OCI-LY7 (cell line): ENCODE data around the gene TREML4. TPM values are rescaled to one million over a fixed set of nuclear protein-coding genes. Genes with fewer than 3 reads are reported as not detected.

Source experiments
- BruUV-seq: library from RNA; stranded (reverse); fragments of 400-500 nt; replicated peaks from 2 replicates; lab custom pipeline; 2021; lab: Mats Ljungman, UMichigan
- CTCF ChIA-PET: fragments of 300-600 bp; sonication (Branson Sonifier 250); formaldehyde crosslinking; loops from one replicate; lab custom pipeline; 2022; ENCODE audit warnings: antibody characterized with exemption; ENCODE audit not compliant: unreplicated experiment; lab: Charles Lee
- POLR2A ChIA-PET: fragments of 300-600 bp; sonication (Branson Sonifier 250); formaldehyde crosslinking; loops from one replicate; lab custom pipeline; 2022; ENCODE audit warnings: antibody characterized with exemption; lab: Charles Lee
- DNase-seq: peaks from one replicate; pipeline ENCODE4 v3.0.0-alpha.2; 2015; ENCODE audit warnings: low spot score
- H2AFZ ChIP-seq: fragments of 200-600 bp; sonication (generic), shearing (Covaris generic); 2 replicates; pipeline ENCODE4 v1.6.1; 2014; ENCODE audit warnings: mild to moderate bottlenecking, antibody characterized with exemption, low read length, moderate library complexity
- H3K27ac ChIP-seq: fragments of 200-600 bp; sonication (generic); 2 replicates; pipeline ENCODE4 v1.5.1; 2014; ENCODE audit warnings: mixed run types, low read depth, mild to moderate bottlenecking, moderate library complexity, low read length, inconsistent platforms; ENCODE audit not compliant: poor library complexity, severe bottlenecking
- H3K36me3 ChIP-seq: fragments of 200-600 bp; sonication (generic); 2 replicates; pipeline ENCODE4 v1.6.1; 2014; ENCODE audit warnings: mild to moderate bottlenecking, antibody characterized with exemption, low read length, moderate library complexity, mixed read lengths; ENCODE audit not compliant: insufficient read depth
- H3K4me1 ChIP-seq: fragments of 200-600 bp; sonication (generic); 2 replicates; pipeline ENCODE4 v1.5.1; 2014; ENCODE audit warnings: mild to moderate bottlenecking, low read length; ENCODE audit not compliant: insufficient read depth, poor library complexity, severe bottlenecking
- H3K4me2 ChIP-seq: fragments of 200-600 bp; sonication (generic); 2 replicates; pipeline ENCODE4 v1.6.1; 2014; ENCODE audit warnings: mild to moderate bottlenecking, low read length
- H3K4me3 ChIP-seq: fragments of 200-600 bp; sonication (generic); 2 replicates; pipeline ENCODE4 v1.5.1; 2014; ENCODE audit warnings: mild to moderate bottlenecking, low read depth, low read length; ENCODE audit not compliant: poor library complexity, severe bottlenecking
- H3K79me2 ChIP-seq: fragments of 200-600 bp; sonication (generic); 2 replicates; pipeline ENCODE4 v1.6.1; 2016; ENCODE audit warnings: low read depth, mild to moderate bottlenecking, low read length, moderate library complexity, mixed read lengths; ENCODE audit not compliant: insufficient read depth
- H3K9me2 ChIP-seq: fragments of 200-600 bp; sonication (generic); 2 replicates; pipeline ENCODE4 v1.6.1; 2016; ENCODE audit warnings: mild to moderate bottlenecking, low read length, mixed read lengths; ENCODE audit not compliant: insufficient read depth
- H3K9me3 ChIP-seq: fragments of 200-600 bp; sonication (generic); 2 replicates; pipeline ENCODE4 v1.6.1; 2014; ENCODE audit warnings: mild to moderate bottlenecking, mixed run types, low read length, mixed read lengths
- H4K20me1 ChIP-seq: fragments of 200-600 bp; sonication (generic); 2 replicates; pipeline ENCODE4 v1.6.1; 2014; ENCODE audit warnings: mild to moderate bottlenecking, antibody characterized with exemption, low read length, moderate library complexity, mixed read lengths; ENCODE audit not compliant: insufficient read depth
- EZH2phosphoT487 ChIP-seq: fragments of 200-600 bp; sonication (generic); IDR thresholded peaks from 2 replicates; pipeline ENCODE4 v1.6.1; 2018; ENCODE audit warnings: low read depth, borderline replicate concordance, mild to moderate bottlenecking, mixed run types, antibody characterized with exemption, low read length, moderate library complexity, mixed read lengths
- intact Hi-C: fragments of 100-400 bp; cut with micrococcal nuclease; formaldehyde crosslinking; loops from one replicate; pipeline ENCODE4 v1.10.0; 2022; ENCODE audit not compliant: unreplicated experiment
- total RNA-seq, 2 experiments: library from RNA; depleted of rRNA in 1 of 2; stranded (reverse); fragments of >200 nt in 1 of 2; shearing (Covaris generic) in 1 of 2; gene quantifications; 2 replicates each; pipeline ENCODE4 v1.2.3, GENCODE V29; 2014 to 2022
- TF ChIP-seq, protein P1 (sequence below): fragments of 200-600 bp; sonication (generic); conservative IDR thresholded peaks from 2 replicates; pipeline ENCODE4 v1.5.1; 2014; ENCODE audit warnings: mild to moderate bottlenecking, antibody characterized with exemption, low read length, moderate library complexity, mixed read lengths

The TREML4 gene
- total RNA-seq, 2 experiments from 2014 or later = not detected

DNA sequence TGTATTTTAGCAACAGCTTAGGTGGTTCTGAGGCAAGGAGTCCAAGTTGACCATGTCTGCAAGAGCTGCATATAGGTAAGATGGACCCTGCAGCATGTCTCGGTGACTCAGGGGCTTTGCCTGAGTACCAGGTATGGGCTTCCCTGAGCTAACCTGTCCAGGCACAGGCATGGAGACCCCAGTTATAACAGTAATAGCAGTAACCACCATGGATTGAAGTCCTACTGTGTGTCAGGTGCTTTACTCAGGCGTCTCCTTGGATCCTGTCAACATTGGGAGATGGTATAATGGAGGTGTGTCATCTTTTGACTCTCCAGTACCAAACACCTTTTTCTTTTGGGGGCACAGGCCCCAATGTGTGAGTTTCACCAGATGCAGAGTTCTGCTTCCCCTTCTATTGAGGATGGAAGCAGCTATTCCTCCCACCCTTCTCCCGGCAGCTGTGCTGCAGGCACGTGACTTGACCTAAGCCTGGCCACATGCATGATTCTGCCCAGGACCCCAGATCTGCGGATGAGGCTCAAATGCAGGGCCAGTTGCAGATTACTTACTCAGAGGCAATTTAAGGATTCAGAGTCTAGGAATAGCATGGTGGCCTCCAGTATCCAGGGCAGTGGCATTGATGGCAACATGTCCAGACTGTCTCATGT is 44.6 kb downstream of the TREML4 start:
- no peak overlapping the region for H3K4me2 ChIP-seq
- CTCF ChIA-PET = no interaction called here
- H3K9me2 ChIP-seq = no peaks in the 10 kb centered on the region

DNA sequence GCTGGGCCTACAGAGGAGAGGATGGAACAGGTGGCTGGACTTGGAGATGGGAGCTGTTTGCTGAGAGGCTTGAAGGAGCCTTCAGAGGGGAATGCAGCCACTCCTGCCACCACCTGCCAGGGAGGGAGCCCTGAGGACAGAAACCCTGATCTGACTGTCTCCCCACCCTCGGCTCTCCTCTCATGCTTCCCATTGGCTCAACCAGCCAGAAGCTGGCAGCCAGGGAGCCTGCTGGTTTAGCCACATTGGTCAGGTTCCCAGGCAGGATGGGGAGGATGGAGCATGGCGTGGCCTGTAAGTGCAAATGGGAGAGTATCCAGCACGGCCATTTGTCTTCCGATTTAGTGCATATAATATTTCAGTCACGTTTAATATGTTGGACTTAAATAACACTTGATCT is 45.6 kb downstream of the TREML4 start:
- TF ChIP-seq EZH2phosphoT487 = no peak
- TF ChIP-seq, protein P1, sequence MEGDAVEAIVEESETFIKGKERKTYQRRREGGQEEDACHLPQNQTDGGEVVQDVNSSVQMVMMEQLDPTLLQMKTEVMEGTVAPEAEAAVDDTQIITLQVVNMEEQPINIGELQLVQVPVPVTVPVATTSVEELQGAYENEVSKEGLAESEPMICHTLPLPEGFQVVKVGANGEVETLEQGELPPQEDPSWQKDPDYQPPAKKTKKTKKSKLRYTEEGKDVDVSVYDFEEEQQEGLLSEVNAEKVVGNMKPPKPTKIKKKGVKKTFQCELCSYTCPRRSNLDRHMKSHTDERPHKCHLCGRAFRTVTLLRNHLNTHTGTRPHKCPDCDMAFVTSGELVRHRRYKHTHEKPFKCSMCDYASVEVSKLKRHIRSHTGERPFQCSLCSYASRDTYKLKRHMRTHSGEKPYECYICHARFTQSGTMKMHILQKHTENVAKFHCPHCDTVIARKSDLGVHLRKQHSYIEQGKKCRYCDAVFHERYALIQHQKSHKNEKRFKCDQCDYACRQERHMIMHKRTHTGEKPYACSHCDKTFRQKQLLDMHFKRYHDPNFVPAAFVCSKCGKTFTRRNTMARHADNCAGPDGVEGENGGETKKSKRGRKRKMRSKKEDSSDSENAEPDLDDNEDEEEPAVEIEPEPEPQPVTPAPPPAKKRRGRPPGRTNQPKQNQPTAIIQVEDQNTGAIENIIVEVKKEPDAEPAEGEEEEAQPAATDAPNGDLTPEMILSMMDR = no peak
- Histone ChIP-seq H3K4me2 (no peak overlapping the region), H3K9me3 (no peaks in the 10 kb centered on the region), H3K27ac (no peak overlapping the region), H4K20me1 (no peaks in the 10 kb centered on the region), H3K4me3 (no peak overlapping the region), H3K79me2 (no peaks in the 10 kb centered on the region), H3K9me2 (no peaks in the 10 kb centered on the region), H2AFZ (no peak overlapping the region), H3K4me1 (no peaks in the 10 kb centered on the region), H3K36me3 (no peaks in the 10 kb centered on the region)
- DNase-seq = no peak
- ChIA-PET POLR2A (interaction anchor here (0.7 kb wide), 1 partner anchor 38 kb away, joined by 4 read pairs; no protein-coding TSS in a partner anchor), CTCF (no interaction called here)
- no TSS peak for BruUV-seq
- intact Hi-C loops = no loop called here

More for the DNA sequence above, 44.6 kb downstream of the TREML4 start:
- H3K36me3 ChIP-seq = no peaks in the 10 kb centered on the region
- no peaks in the 10 kb centered on the region for H4K20me1 ChIP-seq
- H3K27ac ChIP-seq = no peak overlapping the region
- no TSS peak for BruUV-seq
- no peak overlapping the region for H3K4me3 ChIP-seq
- intact Hi-C loops = no loop called here
- DNase-seq = no peak
- POLR2A ChIA-PET = no interaction called here
- H3K9me3 ChIP-seq = no peaks in the 10 kb centered on the region
- TF ChIP-seq, protein P1 = no peak
- TF ChIP-seq EZH2phosphoT487 = no peak
- no peaks in the 10 kb centered on the region for H3K79me2 ChIP-seq
- no peaks in the 10 kb centered on the region for H3K4me1 ChIP-seq
- H2AFZ ChIP-seq = no peak overlapping the region

- POLR2A ChIA-PET = interaction anchor here (0.6 to 0.7 kb wide), 2 partner anchors 9 to 39 kb away, joined by 3 to 4 read pairs; no protein-coding TSS in a partner anchor
- Histone ChIP-seq H2AFZ (no peak overlapping the region), H3K4me2 (no peak overlapping the region), H3K9me3 (no peaks in the 10 kb centered on the region), H3K4me1 (no peaks in the 10 kb centered on the region), H3K79me2 (no peaks in the 10 kb centered on the region), H3K27ac (no peak overlapping the region), H3K36me3 (no peaks in the 10 kb centered on the region), H3K4me3 (no peak overlapping the region), H4K20me1 (no peaks in the 10 kb centered on the region), H3K9me2 (no peaks in the 10 kb centered on the region)
- TF ChIP-seq, protein P1 = no peak
- TF ChIP-seq EZH2phosphoT487 = no peak
- CTCF ChIA-PET = no interaction called here
- DNase-seq = no peak
- no TSS peak for BruUV-seq
- intact Hi-C loops = no loop called here
Measured at GRCh38 chr6:41274256-41274655, 46.1 kb downstream of the TREML4 start.
